ENCODE measurements around the gene SMIM45.

SMIM45 gene

DNA sequence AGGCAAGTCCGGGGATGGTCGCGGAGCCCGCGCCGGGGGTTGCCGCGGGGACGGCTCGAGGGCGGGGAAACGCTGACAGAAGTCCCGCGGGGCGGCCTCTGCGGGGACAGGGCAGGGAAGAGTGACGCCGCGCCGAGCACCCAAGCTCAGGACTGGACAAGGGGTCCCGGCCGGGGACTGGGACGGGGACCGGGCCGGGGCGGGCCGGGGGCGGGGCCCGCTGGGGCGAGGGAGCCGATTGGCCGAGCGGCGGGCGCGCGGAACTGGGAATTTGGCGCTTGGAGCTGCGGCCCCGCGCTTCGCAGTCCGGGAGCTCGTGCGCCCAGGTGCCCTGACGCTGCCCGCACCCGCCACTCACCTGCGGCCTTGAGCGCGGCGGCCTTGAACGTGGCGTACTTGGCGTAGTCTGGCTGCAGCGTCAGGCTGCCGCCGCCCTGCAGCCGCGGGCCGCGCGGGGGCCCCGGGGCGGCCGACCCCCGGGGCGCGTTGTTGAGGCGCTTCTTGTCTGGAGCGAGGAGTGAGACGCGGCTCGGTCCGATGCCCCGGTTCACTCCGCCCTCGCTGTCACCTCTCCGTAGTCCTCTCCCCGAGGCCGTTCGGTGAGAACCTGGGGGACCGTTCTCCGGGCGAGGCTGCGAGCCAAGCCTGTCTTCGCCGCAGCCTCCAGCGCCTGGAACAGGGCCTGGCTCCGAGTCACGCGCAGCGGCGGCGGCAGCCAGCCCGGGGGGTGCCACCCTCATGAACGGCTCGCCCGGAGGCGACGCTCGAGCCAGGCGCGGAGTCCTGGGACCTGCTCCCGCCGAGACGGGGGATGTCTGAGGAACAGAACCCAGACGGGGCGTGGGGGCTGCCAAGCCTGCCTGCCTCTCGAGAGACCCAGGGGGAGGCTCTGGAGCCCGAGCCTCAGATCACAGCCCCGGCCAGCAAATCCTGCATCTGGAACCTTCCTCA lies 41.6 kb upstream of the SMIM45 start:
- DNase-seq: peak in 1 of 2 donors; percentile 52
- Histone ChIP-seq H3K27ac (ENCODE audit: low read length) (no peak overlapping the region), H3K27me3 (ENCODE audit: control insufficient read depth, insufficient read depth, low read length) (peaks cover 58% of the 10 kb centered on the region), H3K36me3 (ENCODE audit: control insufficient read depth, insufficient read depth, low read length) (peaks cover 24% of the 10 kb centered on the region), H3K9me3 (ENCODE audit: control insufficient read depth, low read depth, low read length) (peaks cover 10% of the 10 kb centered on the region), H3K4me3 (ENCODE audit: low read length) (no peak overlapping the region), H3K4me1 (ENCODE audit: control insufficient read depth, insufficient read depth, low read length) (peaks cover 8% of the 10 kb centered on the region)
- WGBS (ENCODE audit: insufficient coverage, low lambda C conversion rate): no CpG with 5 or more reads among the region's 112 CpGs

DNA sequence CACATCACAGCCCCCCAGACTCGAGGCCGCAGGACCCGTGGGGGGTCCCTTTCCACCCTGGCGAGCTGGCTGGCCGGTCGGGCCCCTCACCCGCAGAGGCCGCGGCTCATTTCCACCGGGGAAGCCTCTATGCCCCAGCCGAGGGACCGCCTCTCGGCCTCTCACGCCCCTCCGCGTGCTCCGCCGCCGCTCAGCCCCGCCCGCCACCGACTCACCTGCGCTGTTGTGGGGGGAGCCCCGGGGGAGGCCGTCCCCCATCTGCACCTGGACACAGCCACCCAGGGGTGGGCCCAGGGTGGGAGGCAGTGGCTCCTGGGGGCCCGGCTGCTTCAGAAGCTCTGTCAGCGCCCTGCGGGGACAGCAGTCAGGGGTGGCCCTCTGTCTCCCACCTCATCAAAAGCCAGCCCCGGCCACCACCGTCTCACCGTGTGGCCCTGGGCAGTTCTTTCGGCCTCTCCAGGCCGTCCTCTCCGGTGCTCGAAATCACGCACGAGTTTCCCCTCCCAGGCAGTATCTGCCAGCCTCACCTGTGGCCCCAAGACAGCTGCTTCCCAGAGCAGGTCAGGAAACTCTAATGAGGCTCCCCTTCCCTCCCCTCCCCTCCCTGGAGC lies 40.8 kb upstream of the SMIM45 start:
- Histone ChIP-seq H3K27me3 (ENCODE audit: control insufficient read depth, insufficient read depth, low read length) (peaks cover 66% of the 10 kb centered on the region), H3K4me3 (ENCODE audit: low read length) (no peak overlapping the region), H3K9me3 (ENCODE audit: control insufficient read depth, low read depth, low read length) (peaks cover 13% of the 10 kb centered on the region), H3K36me3 (ENCODE audit: control insufficient read depth, insufficient read depth, low read length) (peaks cover 16% of the 10 kb centered on the region), H3K4me1 (ENCODE audit: control insufficient read depth, insufficient read depth, low read length) (peaks cover 12% of the 10 kb centered on the region), H3K27ac (ENCODE audit: low read length) (no peak overlapping the region)
- no peak for DNase-seq
- WGBS (ENCODE audit: insufficient coverage, low lambda C conversion rate): no CpG with 5 or more reads among the region's 37 CpGs

DNA sequence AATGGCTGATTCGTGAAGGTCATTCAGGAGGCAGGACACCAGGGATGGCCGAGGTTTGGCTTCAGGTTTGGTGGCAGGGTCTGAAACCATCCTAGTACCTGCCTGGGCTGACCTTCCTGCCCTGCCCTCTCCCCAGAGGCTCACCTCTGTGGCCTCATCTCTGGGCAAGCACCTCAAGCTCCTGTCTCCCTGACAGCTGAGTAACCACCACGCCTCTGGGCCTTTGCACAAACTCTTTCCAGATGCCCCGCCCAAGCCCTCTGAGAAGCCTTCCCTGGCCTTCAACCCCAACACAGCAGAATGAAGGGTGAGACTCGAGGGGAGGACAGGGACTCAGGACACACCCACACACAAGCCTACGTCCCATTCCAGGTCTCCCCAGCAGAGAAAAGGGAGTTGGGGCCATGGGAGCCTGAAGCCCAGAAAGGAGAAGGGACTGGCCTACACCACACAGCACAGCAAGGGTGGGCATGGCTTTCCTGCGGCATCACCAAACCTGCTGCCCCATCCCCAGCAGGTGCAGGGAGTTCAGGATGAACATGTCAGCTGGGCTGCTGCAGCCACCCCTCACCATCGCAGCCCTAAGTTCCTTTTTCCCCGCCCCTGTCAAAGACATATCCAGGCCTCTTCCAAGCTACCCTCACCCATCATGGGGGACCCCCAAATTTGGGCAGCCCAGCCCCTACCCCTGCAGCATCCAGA lies 39.5 kb upstream of the SMIM45 start:
- H3K4me1 ChIP-seq (ENCODE audit: control insufficient read depth, insufficient read depth, low read length): peaks cover 12% of the 10 kb centered on the region
- H3K27me3 ChIP-seq (ENCODE audit: control insufficient read depth, insufficient read depth, low read length): peaks cover 80% of the 10 kb centered on the region
- peaks cover 6% of the 10 kb centered on the region for H3K36me3 ChIP-seq (ENCODE audit: control insufficient read depth, insufficient read depth, low read length)
- H3K4me3 ChIP-seq (ENCODE audit: low read length): no peak overlapping the region
- DNase-seq: no peak
- H3K9me3 ChIP-seq (ENCODE audit: control insufficient read depth, low read depth, low read length): peaks cover 13% of the 10 kb centered on the region
- WGBS (ENCODE audit: insufficient coverage, low lambda C conversion rate): no CpG with 5 or more reads among the region's 9 CpGs
- no peak overlapping the region for H3K27ac ChIP-seq (ENCODE audit: low read length)

DNA sequence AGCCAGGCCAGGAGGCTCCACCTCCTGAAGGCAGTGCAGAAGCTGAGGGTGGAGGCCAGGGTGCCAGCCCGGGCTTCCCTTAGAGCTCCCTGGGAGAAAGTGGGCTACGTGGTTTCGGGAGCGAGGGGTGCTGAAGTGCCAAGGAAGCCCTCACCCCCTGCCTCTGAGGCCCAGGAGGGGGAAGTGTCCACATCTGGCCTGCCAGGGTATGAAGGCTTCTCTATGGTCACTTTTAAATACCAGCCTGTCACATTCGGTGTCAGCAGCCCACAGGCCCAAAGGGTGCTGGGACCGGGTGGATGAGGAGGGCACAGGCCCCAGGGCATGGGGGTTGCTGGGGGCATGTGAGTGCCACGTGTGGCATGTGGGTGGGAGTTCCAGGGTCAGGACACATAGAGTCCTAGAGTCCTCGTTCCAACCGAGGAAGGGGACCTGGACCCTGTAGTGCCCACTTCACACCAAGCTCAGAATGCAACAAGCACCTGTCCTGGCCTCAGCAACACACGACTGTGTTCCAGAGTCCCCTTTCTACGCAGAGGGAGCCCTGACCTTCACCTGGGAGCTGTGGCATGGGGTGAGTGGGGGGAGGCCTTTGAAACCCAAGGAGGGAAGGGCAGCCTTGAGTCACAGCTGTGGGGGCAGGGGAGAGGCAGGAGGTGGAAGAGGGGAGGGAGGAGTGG lies 38.8 kb upstream of the SMIM45 start:
- WGBS (ENCODE audit: insufficient coverage, low lambda C conversion rate): no CpG with 5 or more reads among the region's 11 CpGs
- Histone ChIP-seq H3K36me3 (ENCODE audit: control insufficient read depth, insufficient read depth, low read length) (no peaks in the 10 kb centered on the region), H3K9me3 (ENCODE audit: control insufficient read depth, low read depth, low read length) (peaks cover 13% of the 10 kb centered on the region), H3K4me3 (ENCODE audit: low read length) (no peak overlapping the region), H3K27me3 (ENCODE audit: control insufficient read depth, insufficient read depth, low read length) (peaks cover 87% of the 10 kb centered on the region), H3K4me1 (ENCODE audit: control insufficient read depth, insufficient read depth, low read length) (peaks cover 12% of the 10 kb centered on the region), H3K27ac (ENCODE audit: low read length) (no peak overlapping the region)
- DNase-seq: no peak

DNA sequence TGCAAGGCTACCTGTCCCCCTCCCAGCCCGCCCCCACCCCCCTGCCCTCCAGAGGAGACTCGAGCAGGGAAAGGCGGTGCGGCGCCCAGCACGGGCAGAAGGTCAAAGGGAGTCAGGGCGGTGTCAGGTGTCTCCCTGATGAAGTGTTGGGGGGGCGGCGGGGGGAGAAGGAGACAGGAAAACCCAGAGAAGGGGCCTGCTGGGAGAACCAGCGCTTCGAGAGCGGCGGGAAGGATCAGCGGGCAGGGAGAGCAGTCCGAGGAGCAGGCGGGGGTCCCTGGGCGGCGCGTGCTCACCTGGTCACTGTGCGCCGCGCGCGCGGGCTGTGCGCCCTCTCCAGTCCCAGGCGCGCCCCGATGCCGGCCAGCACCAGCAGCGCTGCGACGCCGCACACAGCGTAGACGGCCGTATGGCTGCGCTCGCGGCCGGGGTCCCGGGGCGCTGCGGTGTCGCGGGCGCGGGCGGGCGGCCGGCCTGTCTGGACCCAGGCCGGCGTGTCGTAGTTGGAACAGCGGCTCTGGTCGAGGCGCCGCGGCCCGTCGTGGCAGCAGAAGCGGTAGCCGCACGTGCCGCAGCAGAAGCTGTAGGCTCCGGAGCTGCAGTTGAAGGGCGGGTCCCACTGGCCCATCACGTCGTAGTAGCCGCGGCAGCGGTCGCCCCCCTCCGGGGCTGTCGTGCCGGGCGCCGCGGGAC lies 38.0 kb upstream of the SMIM45 start:
- Histone ChIP-seq H3K4me1 (ENCODE audit: control insufficient read depth, insufficient read depth, low read length) (peaks cover 13% of the 10 kb centered on the region), H3K4me3 (ENCODE audit: low read length) (no peak overlapping the region), H3K36me3 (ENCODE audit: control insufficient read depth, insufficient read depth, low read length) (no peaks in the 10 kb centered on the region), H3K9me3 (ENCODE audit: control insufficient read depth, low read depth, low read length) (peaks cover 13% of the 10 kb centered on the region), H3K27me3 (ENCODE audit: control insufficient read depth, insufficient read depth, low read length) (peaks cover 89% of the 10 kb centered on the region), H3K27ac (ENCODE audit: low read length) (no peak overlapping the region)
- WGBS (ENCODE audit: insufficient coverage, low lambda C conversion rate): no CpG with 5 or more reads among the region's 79 CpGs
- no peak for DNase-seq

DNA sequence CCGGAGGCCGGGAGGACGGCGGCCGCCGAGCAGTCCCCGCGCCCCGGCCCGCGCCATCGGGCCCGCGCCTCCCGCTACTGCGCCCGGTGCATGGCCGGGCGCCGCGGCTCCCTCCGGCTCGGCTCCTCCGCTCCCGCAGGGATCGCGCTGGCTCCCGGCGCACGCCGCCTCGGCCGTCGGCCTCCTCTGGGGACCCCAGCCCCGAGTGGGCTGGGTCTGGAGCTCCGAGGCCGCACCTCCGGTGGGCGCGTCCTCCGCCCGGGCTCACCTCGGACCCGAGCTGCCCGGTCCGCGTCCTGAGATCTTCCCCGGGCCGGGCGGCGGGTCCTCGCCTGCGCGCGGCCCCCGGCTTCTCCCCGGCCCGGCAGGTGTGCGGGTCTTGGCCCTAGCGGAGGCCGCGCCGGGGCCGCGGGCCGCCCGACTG lies 37.3 kb upstream of the SMIM45 start:
- Histone ChIP-seq H3K36me3 (ENCODE audit: control insufficient read depth, insufficient read depth, low read length) (no peaks in the 10 kb centered on the region), H3K27ac (ENCODE audit: low read length) (no peak overlapping the region), H3K4me1 (ENCODE audit: control insufficient read depth, insufficient read depth, low read length) (peaks cover 19% of the 10 kb centered on the region), H3K27me3 (ENCODE audit: control insufficient read depth, insufficient read depth, low read length) (peaks cover 89% of the 10 kb centered on the region), H3K9me3 (ENCODE audit: control insufficient read depth, low read depth, low read length) (peaks cover 15% of the 10 kb centered on the region), H3K4me3 (ENCODE audit: low read length) (no peak overlapping the region)
- no CpG with 5 or more reads among the region's 67 CpGs for WGBS (ENCODE audit: insufficient coverage, low lambda C conversion rate)
- DNase-seq: no peak

DNA sequence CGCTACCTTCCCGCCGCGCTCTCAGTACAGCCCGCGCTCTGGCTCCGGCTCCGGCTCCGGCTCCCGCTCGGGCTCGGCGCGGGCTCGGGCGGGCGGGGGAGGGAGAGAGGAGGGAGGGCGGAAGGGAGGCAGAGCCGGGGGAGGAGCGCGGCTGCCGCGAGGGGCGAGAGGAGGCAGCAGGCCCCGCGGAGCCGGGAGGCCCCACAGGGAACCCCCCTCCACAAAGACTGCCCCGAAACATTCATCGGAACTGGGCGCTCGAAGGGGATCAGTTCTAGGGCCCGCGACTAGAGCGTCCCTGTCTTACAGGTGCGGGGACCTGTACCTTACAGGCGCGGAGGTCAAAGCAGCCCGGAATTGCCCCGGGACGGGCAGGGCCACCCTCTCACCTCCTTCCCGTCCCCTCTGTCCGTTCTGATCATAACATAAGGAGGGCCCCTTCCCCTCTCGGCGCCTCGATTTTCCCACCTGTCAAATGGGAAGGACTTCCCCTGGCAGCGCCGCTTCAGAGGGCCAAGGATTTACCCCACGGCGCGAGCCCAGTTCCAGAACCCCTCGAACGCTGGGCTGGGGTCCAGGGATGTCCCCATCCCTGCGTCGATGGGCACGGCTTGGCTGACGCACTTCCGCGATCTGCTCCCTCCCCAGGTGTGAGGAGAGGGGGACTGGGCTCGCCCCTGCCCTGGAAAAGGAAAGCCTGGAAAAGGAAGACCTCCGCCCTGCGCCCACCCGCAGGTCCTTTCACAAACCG lies 36.7 kb upstream of the SMIM45 start, which contains the start of gene SHISA8:
Gene SHISA8, minus strand, starts transcription at position 40 of the 751 bp plus-strand sequence. CDS start 407 bp downstream, outside the sequence.
- no CpG with 5 or more reads among the region's 63 CpGs for WGBS (ENCODE audit: insufficient coverage, low lambda C conversion rate)
- Histone ChIP-seq H3K27me3 (ENCODE audit: control insufficient read depth, insufficient read depth, low read length) (peaks cover 93% of the 10 kb centered on the region), H3K36me3 (ENCODE audit: control insufficient read depth, insufficient read depth, low read length) (no peaks in the 10 kb centered on the region), H3K9me3 (ENCODE audit: control insufficient read depth, low read depth, low read length) (peaks cover 15% of the 10 kb centered on the region), H3K4me3 (ENCODE audit: low read length) (peak within 1 kb of the TSS; percentile 16), H3K4me1 (ENCODE audit: control insufficient read depth, insufficient read depth, low read length) (peaks cover 20% of the 10 kb centered on the region), H3K27ac (ENCODE audit: low read length) (no peak within 1 kb of the TSS)
- peak in 1 of 2 donors; percentile 63 for DNase-seq

DNA sequence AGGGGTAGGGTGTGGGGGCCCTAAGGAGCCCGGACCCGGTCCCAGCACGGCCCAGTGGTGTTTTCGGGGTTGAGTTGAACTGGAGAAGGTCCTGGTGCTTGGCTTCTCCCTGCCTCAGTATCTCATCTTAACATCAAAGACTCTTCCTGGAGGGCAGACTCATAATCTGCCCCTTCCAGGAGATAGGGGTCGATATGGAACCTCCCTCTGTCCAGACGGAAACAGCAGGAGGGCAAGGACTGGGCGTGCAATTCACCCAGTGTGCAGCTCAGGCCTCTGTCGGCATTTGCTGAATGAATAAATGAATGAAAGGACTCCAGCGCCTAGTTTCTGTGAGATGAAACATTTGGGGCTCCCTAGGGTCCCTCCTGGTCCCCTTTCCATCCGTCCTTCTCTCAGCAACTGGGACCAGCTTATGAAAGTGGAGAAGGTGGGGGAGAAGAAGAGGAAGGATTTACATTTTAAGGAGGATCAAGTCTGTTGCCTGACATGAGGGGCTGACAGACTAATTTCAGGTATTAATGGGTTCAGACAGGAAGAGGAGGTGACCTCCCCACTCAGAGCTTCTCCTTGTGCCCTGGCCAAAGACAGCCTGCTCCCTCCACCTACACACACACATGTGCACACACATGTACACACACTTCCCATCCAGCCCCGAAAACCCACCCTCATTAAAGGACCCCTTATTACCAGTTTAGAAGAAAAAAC lies 36.0 kb upstream of the SMIM45 start:
- no peaks in the 10 kb centered on the region for H3K36me3 ChIP-seq (ENCODE audit: control insufficient read depth, insufficient read depth, low read length)
- peaks cover 17% of the 10 kb centered on the region for H3K4me1 ChIP-seq (ENCODE audit: control insufficient read depth, insufficient read depth, low read length)
- no peak overlapping the region for H3K27ac ChIP-seq (ENCODE audit: low read length)
- no peak for DNase-seq
- H3K9me3 ChIP-seq (ENCODE audit: control insufficient read depth, low read depth, low read length): peaks cover 11% of the 10 kb centered on the region
- H3K4me3 ChIP-seq (ENCODE audit: low read length): no peak overlapping the region
- peaks cover 91% of the 10 kb centered on the region for H3K27me3 ChIP-seq (ENCODE audit: control insufficient read depth, insufficient read depth, low read length)
- no CpG with 5 or more reads among the region's 11 CpGs for WGBS (ENCODE audit: insufficient coverage, low lambda C conversion rate)

Data from large intestine (tissue), 3 donors.